Bone marrow (tissue), 2 donors: ENCODE measurements around the gene CAT.

Source experiments
- DNase-seq, 2 donors: peaks; one replicate each; lab custom pipeline; 2025; lab: John Stamatoyannopoulos, UW

Gene CAT

DNA sequence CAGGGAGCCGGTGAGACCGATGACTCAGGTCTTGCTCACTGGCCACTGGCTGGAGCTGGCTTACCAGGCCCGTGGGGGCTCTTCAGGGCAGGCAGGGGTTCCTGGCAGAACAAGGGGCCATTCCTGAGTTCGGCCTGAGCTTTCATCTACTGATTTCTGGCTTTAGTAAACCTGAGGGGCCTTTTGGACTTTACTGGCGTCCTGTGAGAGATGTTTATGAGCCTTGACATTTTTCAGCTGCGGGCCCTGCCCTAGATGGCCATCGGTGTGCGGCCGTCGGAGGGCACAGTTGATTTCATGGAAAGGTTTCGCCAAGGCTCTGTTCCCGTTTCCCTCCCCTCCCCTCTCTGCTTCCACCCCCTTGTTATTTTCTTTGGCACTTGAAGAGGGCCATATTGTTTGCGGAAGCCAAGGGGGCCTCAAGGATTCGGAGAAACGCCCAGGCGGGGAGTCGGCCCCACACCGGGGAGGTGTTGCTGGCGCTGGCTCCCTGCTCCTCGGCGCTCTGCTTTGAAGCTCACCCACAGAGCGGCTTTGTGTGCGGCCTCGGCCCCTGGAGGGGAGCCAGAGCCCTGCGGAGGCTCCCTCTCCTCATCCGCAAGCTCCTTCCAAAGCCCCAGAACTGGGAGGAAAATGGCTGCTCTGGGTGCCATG is 57.1 kb downstream of the CAT start:
- no peak for DNase-seq

GRCh38 chr11:34499719-34500500 is 61.2 kb downstream of the CAT start:
- no peak for DNase-seq

DNA sequence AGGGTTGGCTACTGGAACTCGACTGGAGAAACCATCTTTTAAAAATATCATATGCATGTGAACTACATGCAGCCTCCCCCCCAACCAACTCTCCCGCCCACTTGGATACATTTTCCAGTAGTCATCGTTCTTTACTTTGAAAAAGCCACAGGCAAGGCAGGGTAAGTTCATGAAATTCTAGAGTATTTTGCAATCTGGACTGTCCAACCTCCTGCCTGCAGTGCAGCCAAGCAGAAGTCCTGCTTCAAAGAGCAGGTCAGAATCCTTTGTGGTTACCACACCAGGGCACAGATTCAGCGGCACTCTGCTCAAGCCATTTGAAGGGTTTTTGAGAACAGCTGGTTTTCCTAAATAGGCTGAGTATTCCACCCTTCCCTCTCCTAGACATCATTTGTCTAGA is 62.8 kb downstream of the CAT start:
- DNase-seq = no peak

DNA sequence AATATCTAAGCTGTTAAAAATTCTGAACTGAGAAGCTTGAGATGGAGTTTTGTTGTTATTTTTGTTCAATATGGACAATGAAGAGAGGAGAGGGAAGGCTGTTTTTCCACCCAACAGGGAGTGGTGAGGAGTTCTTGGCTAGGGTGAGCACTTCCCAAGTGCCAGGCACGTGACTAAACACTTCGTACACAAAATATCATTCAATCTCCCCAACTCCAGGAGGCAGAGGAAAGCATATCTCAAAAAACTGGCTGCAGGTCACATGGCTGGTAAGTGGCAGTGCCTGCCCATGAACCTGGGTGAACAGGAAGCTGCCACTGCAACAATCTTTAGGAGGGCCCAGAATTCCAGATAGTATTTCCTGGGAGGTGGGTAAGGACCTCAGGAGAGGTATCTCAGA is 63.2 kb downstream of the CAT start:
- no peak for DNase-seq

DNA sequence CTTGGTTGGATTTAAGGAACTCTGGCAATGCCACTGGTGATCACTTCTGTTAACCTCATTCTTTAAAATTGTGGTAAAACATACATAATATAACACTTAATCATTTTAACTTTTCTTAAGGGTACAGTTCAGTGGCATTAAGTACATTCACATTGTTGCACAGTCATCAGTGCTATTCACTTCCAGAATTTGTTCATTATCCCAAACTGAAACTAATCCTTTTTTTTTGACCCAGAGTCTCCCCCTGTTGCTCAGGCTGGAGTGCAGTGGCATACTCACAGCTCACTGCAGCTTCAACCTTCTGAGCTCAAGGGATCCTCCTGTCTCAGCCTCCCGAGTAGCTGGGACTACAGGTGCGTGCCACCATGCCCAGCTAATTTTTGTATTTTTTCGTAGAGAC is 64.2 kb downstream of the CAT start:
- no peak for DNase-seq

GRCh38 chr11:34505874-34506273 is 67.1 kb downstream of the CAT start:
- no peak for DNase-seq

- no peak for DNase-seq
Measured at GRCh38 chr11:34507156-34507555, 68.4 kb downstream of the CAT start.

- DNase-seq = no peak
Measured at GRCh38 chr11:34507610-34508009, 68.9 kb downstream of the CAT start.

DNA sequence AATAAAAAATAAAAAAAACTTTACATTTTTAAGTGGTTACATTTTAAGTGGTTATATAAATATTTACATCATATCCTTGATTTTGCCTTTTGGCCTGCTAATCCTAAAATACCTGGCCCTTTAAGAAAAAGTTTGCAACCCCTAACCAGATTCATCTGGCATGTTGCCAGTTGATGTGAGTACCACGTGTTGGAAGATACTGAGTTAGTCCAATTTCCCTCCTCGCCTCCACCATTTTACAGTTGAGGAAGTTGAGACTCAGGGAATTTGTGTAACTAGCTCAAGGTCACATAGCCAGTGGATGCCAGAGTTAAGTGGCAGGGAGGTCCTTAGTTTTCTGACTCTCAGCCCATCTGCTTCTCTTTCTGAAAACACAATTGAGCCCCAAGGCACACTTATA is 69.8 kb downstream of the CAT start:
- DNase-seq = no peak

GRCh38 chr11:34509336-34509876 is 70.7 kb downstream of the CAT start:
- no peak for DNase-seq

DNA sequence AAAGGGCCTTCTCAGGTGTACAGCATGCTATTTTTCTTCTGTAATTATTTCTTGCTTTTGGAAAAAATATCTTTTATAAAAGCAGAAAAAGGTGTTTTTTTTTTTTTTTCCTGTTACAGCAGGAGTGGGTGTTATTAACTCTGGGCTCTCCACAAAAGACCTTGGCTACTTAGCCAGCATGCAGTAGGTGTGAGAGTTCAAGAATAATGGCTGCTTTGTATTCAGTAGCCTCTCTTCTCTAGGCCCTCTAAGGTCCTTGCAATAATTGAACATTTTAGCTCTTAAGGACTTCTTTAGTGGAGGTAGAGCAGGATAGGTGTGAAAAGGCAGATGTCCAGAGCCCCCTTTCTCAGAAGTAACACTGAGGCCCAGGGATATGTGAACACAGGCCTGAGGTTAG is 71.5 kb downstream of the CAT start:
- no peak for DNase-seq

DNA sequence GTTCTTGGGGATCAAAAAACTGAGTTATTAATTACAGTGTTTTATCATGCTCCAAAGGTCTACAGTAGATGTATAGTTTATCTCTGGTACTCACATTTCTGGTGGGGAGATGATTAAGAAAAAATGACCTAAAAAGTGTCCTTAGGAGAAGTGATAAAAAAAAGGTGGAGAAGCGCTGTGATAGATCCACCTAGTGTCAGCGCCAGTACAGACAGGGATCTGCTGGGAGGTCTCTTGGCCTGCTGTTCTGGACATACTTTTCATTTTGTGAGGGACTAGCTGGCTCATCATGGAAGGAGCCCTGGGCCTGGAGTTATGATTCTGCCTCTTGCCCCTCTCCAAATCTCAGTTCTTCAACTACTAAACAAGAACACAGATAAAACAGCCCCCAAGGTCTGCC is 71.9 kb downstream of the CAT start:
- DNase-seq = no peak

DNA sequence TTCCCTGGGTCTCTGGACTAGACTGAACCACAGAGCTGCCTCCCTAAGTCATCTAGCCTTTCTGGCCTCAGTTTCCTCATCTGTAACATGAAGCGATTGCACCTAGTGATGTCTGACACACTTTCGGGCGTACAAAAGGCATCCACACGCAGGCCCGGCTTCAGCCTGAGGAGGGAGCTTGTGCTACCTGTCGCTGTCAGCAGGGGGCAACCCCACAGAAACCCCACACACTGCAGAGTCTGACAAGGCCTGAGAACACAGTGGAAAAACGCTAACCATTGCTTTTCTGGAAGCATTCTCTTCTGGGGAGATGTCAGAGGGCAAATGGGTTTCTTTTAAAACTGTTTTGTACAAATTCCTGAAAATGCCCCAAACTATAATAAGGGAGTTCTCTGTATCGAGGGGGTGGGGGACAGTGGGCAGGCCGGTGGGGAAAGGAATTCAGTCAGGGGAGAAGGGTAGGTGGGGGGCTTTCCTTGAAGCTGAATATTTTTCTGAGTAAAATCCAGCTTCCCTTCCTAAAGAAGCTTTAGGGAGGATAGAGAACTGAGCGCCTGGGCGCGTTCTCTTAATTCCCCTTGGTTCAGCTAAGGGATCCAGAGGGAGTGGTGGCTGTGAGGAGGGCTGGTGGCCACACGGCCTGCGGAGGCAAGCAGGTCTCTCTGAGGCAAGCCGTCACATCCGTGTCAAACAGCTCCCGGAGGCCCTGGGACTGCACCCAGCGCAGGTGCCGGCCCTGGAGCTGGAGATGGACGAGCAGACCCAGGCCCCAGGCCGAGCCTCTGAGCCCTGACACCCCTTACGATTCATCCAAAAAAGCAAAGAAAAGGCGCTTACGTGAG is 74.3 kb downstream of the CAT start:
- peak; percentile 8 to 10 for DNase-seq

DNA sequence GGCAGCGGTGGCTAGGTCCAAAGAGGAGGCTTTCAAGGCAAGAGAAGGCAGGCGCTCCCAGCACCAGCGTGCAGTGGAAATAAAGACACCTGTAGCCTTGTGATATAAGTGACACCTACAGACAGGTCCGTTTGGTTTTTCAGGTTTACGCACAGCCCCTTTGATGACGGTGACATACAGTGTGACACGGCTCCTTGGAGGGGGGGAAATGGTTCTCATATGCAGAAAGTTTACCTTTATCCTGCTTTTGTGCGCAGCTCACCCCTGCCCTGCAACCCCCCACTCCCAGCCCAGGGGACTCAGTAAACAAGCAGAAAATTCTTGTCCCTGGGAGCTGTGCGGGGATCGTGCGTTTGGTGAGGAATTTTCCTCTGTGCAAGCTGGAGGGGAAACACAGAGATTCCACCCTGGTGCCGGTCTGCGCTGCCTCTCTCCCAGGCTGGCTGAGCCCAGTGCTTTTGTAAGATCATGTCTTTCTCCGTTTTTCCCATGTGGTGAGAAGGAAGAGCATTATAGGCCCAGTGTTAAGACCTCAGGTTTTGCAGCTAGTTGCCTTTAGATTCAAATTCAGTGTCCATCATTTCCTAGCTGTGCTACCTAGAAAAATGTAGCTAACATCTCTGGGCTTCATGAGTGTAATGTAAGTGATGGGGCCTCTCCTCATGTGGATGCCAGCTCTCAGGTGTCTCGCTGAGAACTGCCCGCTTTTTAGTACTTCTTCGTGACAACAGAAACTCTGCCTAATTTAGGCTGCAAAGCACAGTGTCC is 75.1 kb downstream of the CAT start, which contains the start of gene ELF5:
Gene ELF5, minus strand, starts transcription at position 113 of the 768 bp plus-strand sequence. CDS start 8,045 bp downstream, outside the sequence.
- no peak for DNase-seq

- DNase-seq = no peak
Measured at GRCh38 chr11:34514597-34514996, 75.9 kb downstream of the CAT start.

- no peak for DNase-seq
Measured at GRCh38 chr11:34516247-34517040, 77.7 kb downstream of the CAT start.

GRCh38 chr11:34519595-34520235 is 81.0 kb downstream of the CAT start:
- no peak for DNase-seq

DNA sequence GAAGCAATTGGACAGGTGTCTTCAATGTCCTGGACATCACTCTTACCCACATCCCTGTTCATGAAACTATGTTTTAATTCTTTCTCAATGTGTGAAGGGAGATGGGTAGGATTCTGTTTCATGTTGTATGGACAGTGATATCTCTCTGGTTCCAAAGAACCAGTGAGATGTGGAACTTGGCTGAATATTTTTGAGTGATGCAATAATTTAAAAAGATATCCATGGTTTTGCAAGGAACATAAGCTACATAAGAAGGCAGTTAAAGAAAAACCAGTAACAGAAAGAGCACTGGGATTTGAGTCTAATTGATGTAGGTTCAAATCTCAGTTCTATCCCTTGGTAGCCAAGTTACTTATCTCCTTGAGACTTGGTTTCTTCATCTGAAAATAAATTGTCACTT is 82.5 kb downstream of the CAT start:
- no peak for DNase-seq
